ENCODE data around the gene ATP6V1D. TPM values are rescaled to one million over a fixed set of nuclear protein-coding genes. Genes with fewer than 3 reads are reported as not detected.
A peak's percentile ranks its signal among the peaks of the same experiment; 100 is the strongest.

The ATP6V1D gene
- total and polyA plus RNA-seq, 9 of the 15 experiments (the other 6 are each of a cell fraction or from before 2014, with no cell fraction given): 35.5 to 91.0 (median 50.0) TPM

- TF ChIP-seq ZBTB40 (IDR thresholded peaks at IDR 0.05): no peak
- TF ChIP-seq ZBTB40 (CRISPR knock-in tag; IDR thresholded peaks at IDR 0.05): no peak
- TF ChIP-seq NFRKB (IDR thresholded peaks at IDR 0.05; ENCODE audit: low read depth): no peak; the same call in 1 of the 2 replicates
- no peak for TF ChIP-seq ZNF3 (CRISPR knock-in tag; IDR thresholded peaks at IDR 0.05)
- TF ChIP-seq PURB (CRISPR knock-in tag; IDR thresholded peaks at IDR 0.05; ENCODE audit: low read depth): no peak
- TF ChIP-seq PHB (CRISPR knock-in tag; IDR thresholded peaks at IDR 0.05): 0 out of 2 replicates have a peak, but pooled peaks have one; percentile 31
- TF ChIP-seq JUND (IDR thresholded peaks at IDR 0.05; ENCODE audit: borderline replicate concordance, low read depth, low read length): peak; percentile 72; the same call in 1 of the 2 replicates
- no peak for TF ChIP-seq JUND (tag; IDR thresholded peaks at IDR 0.05; ENCODE audit: borderline replicate concordance, low read depth, low read length)
- TF ChIP-seq ZNF696 (CRISPR knock-in tag; conservative IDR thresholded peaks at IDR 0.05): no peak
- no peak for TF ChIP-seq KLF1 (tag; IDR thresholded peaks at IDR 0.05)
- TF ChIP-seq RNF2 (IDR thresholded peaks at IDR 0.05): no peak
- TF ChIP-seq IRF9 (tag; IDR thresholded peaks at IDR 0.05): no peak
These were observed 1.0 kb upstream of the ATP6V1D start (continued) for GRCh38 chr14:67360470-67361206.

Measured in K562 (cell line).